GM21360 (cell line): Measurements from ENCODE around the gene GJD4.

ENCODE experiments used
- ATAC-seq: cut with Tn5 transposase; IDR thresholded peaks from one replicate; pipeline ENCODE4 v1.9.1; 2021; ENCODE audit warnings: mild to moderate bottlenecking, moderate library complexity; ENCODE audit not compliant: unreplicated experiment

GJD4 gene, protein sequence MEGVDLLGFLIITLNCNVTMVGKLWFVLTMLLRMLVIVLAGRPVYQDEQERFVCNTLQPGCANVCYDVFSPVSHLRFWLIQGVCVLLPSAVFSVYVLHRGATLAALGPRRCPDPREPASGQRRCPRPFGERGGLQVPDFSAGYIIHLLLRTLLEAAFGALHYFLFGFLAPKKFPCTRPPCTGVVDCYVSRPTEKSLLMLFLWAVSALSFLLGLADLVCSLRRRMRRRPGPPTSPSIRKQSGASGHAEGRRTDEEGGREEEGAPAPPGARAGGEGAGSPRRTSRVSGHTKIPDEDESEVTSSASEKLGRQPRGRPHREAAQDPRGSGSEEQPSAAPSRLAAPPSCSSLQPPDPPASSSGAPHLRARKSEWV

DNA sequence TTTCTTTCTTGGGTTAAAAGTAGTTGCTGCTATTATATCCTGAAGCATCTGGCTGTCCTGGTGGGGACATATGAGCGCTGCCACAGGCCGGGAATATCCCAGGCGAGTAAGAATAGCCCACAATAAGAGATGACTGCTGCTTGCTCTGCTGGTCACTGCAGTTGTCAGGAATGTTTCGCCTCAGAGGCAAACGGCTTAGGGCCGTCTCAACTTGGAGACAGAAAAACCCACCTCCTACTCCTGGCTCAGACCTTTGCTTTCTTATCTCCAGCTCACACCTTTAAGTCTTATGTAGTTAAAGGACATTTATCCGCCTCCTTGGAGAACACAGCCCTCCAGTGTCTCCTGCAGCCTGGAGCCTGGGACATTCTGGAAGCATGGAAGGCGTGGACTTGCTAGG, at the start of gene GJD4:
GJD4 (plus strand) TSS at position 151 of the 400 bp plus-strand sequence; CDS start at position 378, 227 bp downstream.
- no peak for ATAC-seq

DNA sequence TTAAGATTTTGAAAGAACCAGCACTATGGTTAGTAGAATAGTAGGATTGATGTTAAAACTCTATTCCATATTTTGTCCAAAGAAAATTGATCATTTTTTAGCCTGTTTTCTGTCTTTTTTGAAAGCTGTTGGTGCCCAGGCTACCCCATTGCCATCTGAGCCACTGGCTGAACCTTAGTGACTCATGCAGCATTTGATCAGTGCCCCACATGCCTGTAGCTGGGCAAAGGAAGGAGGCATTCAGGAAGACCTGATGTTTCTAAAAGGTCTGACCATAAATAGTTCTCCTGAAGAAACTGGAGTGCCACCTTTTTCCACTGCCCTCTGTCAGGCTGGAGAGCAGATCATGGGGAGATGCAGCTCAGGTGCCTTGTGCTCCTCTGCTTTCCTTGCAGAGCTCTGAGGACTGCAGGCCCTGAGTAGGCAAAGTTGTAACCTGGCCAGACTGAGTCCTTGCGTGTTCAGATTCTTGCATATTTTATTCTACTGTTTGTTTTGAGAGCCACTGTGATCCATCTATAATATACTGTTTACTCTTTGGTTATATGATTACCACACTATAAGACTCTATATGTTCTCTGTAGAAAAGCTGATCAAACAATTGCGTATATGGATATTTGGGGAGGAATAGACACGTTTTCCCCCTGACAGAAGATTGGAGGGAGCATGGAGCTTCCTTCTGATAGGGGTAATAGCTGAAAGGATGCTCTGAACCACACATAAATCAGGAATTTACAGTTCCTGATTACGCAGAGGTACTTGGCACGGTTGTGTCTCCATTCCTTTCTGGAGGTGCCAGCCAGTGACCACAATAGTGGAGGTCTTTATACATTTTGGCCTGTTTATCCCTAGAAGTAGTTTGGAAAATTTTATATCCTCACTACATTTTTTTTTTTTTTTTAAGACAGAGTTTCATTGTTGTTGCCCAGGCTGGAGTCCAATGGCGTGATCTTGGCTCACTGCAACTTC, 48.9 kb upstream of the GJD4 start:
- no peak for ATAC-seq

DNA sequence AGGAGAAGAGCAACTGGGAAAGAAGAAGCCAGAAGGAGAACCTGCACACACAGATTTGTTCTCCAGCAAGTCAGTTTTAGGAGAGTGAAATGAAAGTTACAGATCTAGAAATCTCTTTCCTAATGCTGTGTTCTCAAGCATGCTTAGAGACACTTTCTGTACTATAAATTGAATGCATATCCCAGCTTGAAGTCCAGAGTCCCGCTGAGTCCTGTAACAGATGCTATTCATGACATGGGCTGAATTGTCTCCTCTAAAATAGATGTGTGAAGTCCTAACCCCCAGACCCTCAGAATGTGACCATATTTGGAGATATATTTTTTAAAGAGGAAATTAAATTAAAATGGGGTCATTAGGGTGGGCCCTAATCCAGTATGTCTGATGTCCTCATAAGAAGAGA, 46.9 kb upstream of the GJD4 start:
- no peak for ATAC-seq

DNA sequence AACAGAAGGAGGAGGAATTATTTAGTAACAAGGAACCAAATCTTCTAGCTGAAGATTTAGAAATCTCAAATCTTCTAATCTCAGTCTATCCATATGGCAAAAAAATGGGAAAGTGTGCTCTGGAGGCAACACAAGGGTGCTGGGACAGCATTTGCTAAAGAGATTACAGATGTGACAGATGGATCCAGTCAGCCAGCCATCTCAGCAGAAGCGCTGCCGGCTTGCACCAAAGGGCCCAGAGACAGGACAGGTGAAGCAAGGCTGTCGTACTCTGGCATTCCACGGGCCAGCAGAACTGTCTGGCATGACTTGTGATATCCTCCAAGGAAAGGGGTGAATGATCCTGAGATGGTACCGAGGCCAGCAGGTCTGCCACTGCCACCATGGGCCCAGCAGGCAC, 45.7 kb upstream of the GJD4 start:
- ATAC-seq: no peak

DNA sequence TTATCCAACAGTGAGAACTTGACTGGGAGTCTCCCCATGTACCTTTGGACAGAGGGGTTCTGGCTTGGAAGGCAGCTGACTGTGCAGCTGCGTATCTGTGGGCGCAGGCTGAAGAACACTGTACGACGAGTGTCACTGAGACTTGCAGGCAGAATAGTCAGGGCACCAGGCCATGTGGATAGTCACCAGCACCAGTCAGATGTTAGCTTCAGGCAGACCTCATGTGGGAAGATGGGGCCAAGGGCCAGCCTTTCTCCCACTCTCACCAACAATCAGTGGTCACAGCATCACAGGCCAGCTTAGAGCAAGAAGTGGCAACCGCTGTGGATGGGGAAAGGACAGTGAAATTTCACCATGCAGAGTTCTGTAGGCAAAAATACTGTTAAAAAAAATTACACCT, 43.4 kb upstream of the GJD4 start:
- no peak for ATAC-seq

DNA sequence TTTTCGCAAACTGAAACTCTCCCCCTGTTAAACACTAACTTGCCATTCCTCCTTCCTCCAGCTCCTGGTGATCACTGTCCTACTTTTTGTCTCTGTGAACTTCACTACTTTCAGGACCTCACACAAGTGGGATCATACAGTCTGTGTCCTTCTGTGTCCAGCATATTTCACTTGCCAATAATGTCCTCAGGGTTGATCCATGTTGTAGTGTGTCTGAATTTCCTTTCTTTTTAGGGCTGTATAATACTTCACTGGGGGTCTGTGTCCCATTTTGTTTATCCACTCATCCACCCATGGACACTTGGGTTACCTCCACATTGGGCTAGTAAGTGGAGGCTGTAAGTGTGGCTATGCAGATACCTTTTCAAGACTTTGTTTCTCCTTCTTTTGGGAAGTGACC, 42.7 kb upstream of the GJD4 start:
- ATAC-seq: no peak

DNA sequence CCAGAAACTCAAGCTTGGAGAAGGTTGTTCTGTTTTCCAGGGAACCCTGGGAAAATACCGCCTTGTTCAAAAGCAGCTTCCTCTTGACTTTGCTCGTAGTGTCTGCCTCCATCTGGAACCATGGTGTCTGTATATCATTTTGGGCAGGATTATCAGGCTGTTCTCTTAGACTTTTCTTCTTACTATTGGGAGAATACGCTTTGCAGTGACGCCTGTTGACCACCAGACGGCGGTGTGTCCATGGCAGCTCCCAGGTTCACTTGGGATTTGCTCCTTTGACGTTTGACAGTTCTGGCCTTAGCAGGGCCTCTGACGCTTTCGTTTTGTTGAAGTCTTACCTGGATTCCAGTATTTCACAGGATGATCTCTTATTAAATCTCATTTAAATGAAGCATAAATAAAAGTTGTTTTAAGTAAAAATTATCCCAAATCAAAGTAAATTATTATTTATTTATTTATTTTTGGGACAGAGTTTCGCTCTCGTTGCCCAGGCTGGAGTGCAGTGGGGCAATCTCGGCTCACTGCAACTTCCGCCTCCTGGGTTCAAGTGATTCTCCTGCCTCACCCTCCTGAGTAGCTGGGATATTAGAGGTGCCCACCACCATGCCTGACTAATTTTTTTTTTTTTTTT, 41.8 kb upstream of the GJD4 start:
- peak; percentile 47 for ATAC-seq

DNA sequence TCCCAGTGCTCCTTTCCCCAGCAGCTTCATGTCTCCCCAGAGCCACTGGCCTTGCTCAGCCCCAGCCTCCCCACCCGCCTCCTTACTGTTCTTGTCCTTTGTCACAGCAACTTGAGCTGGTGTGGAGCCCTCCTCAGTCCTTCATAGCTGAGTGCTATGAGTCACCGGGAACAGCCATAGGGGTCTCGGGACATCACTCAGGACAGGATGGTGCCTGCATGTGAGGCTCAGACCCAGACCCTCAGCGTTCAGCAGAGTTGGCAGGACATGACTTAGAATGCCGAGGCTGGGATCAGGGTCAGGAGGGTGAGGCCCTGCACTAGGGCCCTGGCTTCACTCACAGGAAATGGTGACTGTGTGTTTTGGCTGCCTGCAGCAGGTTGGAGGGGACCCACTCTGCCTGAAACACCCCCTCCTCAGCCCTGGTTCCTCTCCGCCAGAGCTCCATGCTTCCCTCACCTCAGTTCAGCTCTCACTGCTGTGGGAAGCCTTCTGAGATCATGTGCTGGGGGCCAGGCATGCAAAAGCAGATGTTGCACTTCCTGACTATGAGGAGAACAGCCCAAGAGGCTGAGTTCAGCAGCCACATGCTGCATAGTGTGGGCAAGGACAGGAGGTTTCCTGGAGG, 40.7 kb upstream of the GJD4 start:
- ATAC-seq: peak; percentile 69

DNA sequence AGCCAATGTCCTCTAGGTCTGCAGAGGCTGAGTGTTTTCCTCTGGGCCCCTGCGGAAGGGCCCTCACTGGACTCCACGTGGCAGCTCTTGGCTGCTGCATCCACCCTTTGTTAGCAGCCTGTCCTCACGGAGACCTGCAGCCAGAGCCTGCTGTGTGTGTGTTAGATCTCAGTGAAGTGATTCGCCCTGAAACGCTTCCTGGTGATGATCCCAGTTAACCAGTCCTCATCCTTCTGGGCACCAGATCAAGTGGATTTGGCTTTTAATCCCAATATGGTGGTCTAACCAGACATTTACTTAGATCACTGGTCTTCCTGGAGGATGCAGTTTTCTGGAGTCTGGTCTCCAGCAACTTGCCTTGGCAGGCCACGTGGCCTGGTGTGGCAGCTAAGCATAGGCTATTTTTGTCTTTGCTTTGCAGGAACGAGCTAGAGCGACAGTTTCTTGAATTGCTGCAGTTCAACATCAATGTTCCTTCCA, 39.5 kb upstream of the GJD4 start:
- no peak for ATAC-seq

DNA sequence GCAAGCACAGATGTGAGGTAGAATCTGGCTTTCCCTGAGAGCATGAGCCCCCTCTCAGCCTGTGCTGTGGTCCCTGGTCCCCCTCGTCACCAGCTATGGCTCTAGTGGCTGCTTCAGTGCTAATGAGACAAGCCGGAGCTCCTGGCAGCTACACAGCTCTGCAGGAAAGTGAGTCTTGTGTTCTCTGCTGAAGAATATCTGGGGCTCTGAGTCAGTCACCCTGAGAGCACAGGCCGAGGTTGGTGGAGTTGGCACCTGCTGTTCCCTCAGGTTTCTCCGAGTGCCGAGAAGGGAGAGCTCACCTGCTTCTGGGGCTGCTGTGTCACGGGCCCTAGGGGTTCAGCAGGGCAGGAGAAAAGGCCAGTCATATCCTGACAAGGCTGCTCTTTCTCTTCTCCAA, 37.2 kb upstream of the GJD4 start:
- ATAC-seq: no peak

DNA sequence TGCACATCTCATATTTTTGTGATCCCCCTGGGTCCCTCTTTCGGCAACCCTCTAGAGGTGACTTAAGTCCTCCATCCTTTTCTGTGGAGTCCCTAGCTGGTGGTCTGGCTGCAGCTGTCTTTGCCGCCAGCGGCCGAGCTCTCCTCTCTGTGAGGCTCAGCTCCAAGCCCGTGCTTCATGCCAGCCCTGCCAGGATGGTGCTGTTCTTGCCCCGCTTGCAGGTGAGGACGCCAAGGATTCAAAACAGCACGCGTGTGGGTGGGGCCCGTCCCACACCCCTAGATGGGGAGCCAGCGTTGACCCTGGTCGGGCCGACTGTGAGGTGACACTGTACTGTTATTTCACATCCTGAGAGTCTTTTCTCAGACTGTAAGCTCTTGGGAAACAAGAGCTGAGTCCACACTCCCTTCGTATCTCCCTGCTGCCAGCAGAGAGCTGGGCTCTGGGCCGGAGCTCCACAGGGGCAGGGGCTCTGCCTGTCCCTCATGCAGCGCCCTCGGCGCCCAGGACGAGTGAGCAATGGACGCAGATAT, 36.6 kb upstream of the GJD4 start:
- ATAC-seq: no peak

DNA sequence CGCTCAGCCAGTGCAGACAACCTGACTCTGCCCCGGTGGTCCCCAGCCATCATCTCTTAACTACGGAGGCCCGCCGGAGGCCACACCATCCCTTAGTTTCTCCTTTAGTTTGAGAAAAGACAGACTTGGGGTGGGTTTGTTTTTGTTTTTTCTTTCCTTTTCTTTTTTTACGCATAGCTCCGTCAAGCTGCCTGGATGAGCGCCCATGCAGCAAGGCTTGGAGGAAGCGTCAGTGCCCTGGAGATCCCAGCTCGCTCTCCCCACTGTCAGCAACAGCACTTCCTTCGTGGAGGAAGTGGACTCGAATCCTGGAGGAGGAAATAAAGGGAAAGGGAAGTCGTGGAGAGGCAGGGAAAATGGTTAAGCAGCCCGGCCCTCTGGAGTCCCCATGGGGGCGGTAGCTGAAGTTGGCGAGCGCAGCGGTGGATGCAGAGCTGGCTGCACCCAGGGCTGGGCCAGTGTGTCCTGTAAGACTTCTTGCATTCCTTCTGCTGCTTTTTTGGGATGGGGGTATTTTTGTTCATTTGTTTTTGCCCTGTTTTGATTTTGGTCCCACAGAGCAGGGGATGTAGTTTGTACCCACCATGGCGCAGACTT, 35.9 kb upstream of the GJD4 start:
- ATAC-seq: no peak

DNA sequence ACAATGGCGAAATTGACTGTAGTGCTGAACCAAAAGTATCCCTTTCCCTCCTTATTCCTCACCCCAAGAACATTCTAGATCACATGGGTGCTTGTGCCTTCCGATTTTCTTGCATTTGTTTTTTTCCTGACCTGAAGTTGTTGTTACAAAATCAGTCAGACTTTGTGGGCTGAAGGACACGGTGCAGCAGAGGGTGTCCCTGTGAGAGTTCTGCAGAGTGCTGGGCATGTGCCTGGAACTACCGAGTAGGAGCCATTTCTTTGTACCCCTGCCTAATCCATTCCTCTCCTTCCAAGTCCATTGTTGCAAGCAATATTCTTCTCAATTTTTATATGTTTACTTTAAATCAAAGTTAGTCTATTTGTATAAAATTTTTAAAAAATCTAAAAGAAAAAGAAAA, 35.3 kb upstream of the GJD4 start:
- ATAC-seq: no peak

DNA sequence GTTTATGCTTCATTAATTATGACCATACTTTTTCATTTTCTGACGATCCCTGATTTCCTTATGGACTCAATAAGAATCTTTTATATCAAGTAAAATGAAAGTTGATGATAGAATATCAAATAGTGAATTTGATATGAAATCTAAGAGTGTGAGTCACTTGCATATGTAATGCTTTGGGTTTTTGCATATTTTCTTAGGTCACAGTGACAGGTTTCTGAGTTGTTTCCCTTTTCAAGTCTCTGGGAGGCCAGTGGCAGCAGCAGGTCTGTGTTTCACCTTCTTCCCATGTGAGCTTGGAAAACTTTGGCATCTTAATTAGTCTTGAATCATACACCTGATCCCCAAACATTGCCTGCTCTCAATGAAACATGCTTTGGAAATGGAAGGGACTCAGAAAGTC, 34.7 kb upstream of the GJD4 start:
- no peak for ATAC-seq

DNA sequence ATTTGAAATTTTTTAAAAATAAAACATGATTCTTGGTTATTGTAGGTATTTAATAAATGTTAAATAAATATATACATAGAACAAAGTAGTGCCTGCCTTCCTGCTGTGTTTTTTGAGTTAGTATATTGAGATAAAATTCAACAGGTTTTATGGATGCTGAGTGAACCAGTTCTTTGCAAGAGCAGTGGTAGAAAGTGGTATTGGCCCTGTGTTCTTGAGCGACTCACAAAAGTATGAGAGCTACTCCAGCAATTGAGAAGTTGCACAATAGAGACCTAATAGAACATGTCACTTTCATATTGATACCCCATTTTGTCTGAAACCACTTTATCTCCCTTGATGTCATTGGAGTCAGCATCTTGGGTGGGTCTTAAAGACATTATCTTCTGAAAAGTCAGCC, 32.6 kb upstream of the GJD4 start:
- ATAC-seq: no peak

DNA sequence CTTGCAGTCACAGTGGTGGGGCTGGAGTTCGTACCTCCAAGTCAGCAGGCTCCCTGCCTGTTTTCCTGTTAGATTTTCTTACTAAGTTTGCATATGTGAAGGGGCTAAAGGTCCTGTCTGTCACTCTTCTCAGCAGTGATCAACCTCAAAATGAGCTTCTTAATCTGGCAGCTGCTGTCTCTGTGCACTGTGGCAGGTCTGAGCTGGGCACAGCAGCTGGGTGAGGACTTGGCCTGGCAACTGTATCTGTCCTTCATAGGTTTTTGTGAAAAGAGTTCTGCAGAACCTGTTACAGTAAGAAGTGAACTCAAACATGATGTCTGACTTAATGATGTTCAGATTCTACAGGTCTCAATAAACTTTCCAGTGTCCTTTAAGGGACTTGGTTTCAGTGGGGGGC, 31.3 kb upstream of the GJD4 start:
- ATAC-seq: no peak

DNA sequence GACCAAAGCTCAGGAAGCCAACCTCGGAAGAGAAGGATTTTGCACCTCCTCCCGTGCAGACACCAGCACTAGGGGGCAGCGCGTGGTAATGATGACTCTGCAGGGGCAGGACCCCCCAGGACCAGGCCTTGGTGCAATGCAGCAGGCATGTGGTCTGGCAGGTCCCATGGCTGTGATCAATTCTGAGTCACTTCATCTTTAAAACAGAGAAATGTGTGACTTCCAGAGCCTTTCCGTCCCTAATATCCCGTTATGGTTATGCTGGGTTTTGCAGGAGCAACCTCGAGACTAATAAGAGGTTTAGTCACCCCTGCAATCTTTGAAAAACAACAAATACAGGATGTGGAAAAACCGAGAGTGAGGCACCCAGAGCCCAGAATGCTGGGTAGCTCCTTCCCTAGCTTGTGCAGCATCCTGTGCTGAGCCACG, 30.2 kb upstream of the GJD4 start:
- no peak for ATAC-seq

DNA sequence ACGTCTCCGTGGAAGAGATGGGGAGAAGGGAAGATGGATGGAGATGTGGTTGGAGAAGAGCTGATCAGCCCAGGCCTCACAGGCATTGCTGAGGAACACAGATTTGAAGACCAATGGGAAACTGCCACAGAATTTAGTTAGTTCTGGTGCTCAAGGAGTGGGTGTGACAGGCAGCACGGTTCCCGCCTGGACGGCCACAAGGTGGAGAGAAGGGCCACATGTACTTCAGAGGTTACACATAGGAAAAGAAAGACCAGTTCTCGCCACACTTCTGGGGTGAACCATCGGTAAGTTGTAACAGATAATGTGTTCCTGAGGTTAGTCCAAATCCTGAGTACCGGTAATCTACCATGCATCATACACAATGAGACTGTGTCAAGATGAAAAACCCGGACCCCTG, 29.5 kb upstream of the GJD4 start:
- ATAC-seq: no peak

DNA sequence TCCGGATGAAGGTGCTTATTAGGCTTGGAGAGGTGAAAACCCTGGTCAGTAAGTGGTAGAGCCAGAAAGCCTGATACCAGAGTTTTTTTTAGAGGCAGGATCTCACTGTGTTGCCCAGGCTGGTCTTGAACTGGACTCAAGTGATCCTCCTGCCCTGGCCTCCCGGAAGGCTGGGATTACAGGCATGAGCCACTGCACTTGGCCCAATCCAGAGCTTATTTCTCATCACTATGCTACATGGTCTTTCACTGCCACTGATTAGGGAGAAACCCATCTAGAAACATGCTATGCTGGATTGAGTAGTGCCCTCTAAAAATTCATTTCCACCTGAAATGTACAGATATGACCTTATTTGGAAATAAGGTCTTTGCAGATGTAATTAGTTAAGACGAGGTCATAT, 28.4 kb upstream of the GJD4 start:
- no peak for ATAC-seq

DNA sequence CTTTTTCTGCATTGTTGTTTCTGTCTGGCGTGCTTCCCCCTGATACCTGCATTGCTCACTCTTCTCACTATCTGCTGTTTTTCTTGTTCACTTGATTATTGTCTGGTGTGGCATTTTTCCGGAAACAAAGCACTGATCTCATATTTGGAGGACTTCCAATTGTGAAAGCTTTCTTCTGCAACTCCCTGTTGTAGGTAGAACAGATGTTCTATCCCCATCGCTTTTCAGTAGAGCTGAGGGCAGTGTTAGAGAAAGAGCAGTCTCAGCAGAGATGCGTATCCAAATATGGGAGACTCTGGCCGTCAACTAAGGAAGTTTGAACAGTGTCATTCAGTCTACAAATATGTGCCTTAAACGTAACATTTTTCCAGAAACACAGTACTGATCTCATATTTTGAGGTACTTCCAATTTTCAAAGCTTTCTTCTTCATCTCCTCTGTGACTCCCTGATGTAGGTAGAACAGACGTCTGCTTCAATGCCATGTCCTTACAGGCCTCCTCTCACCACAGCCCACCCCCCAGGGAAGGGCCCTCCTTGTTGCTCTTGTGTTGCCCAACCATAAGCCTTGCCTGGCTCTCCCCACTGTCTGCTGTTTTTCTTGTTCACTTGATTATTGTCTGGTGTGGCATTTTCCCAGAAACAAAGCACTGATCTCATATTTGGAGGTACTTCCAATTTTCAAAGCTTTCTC, 27.1 kb upstream of the GJD4 start:
- no peak for ATAC-seq
